K562 (cell line): Measurements from ENCODE around the gene ENPP7. TPM values are rescaled to one million over a fixed set of nuclear protein-coding genes. Genes with fewer than 3 reads are reported as not detected.

Source experiments
- ATAC-seq: fragments of 200-7000 bp; cut with Tn5 transposase; 3 replicates; pipeline ENCODE4 v1.9.1; 2020; ENCODE audit warnings: moderate library complexity
- BruUV-seq: library from RNA; stranded (reverse); fragments of 400-500 nt; replicated peaks from 2 replicates; lab custom pipeline; 2021; lab: Mats Ljungman, UMichigan
- CTCF ChIA-PET: fragments of 300-600 bp; formaldehyde crosslinking; extraction: SDS; loops from one replicate; lab custom pipeline; 2021; ENCODE audit warnings: low intra/inter-chr PET ratio; lab: Yijun Ruan, JAX
- POLR2A ChIA-PET: fragments of 300-600, 350-650 bp; sonication (Branson Sonifier 250); formaldehyde crosslinking; extraction: SDS; loops from one replicate; lab custom pipeline; 2021; ENCODE audit warnings: antibody characterized with exemption, inconsistent platforms; lab: Yijun Ruan, JAX
- DNase-seq, 4 experiments: peaks; one replicate each; pipeline versions ENCODE4 v3.0.0 to v3.0.0-alpha.2; 2011 to 2018; ENCODE audit warnings: low spot score in 3 of 4, mixed read lengths in 3 of 4; ENCODE audit errors: extremely low read depth in 1 of 4
- FAIRE-seq: peaks from 2 replicates; lab custom pipeline; 2011; peaks lifted over from hg19 to GRCh38; lab: Jason Lieb, UNC
- H2AFZ ChIP-seq: 2 replicates; pipeline ENCODE4 v1.6.0; 2011; ENCODE audit warnings: low read depth, low read length, control low read depth, inconsistent platforms
- H3K27ac ChIP-seq: fragments of 200-600 bp; 3 replicates; pipeline ENCODE4 v1.8.0; 2011; ENCODE audit warnings: low read depth, mild to moderate bottlenecking, control low read depth, inconsistent platforms, low read length, moderate library complexity, mixed read lengths; ENCODE audit errors: extremely low read depth
- H3K27me3 ChIP-seq, 2 experiments: fragments of 300-600 bp in 1 of 2; 2 replicates in 1 of 2; 3 replicates in 1 of 2; pipeline versions ENCODE4 v1.6.0 to v1.8.0; 2011; ENCODE audit warnings: inconsistent platforms in 2 of 2, low read length in 2 of 2, mild to moderate bottlenecking in 1 of 2, mixed read lengths in 1 of 2, moderate library complexity in 1 of 2; ENCODE audit not compliant: control insufficient read depth in 2 of 2, insufficient read depth in 2 of 2
- H3K36me3 ChIP-seq: fragments of 300-600 bp; 3 replicates; pipeline ENCODE4 v1.8.0; 2011; ENCODE audit warnings: mild to moderate bottlenecking, low read length, inconsistent platforms; ENCODE audit not compliant: control insufficient read depth, insufficient read depth
- H3K4me1 ChIP-seq, 2 experiments: fragments of 200-600 bp in 1 of 2; replicated peaks in 1 of 2; 2 replicates in 1 of 2; 3 replicates in 1 of 2; pipeline versions ENCODE4 v1.5.1 to v1.8.0; 2011; ENCODE audit warnings: inconsistent platforms in 2 of 2, low read length in 2 of 2, mild to moderate bottlenecking in 1 of 2, mixed read lengths in 1 of 2, moderate library complexity in 1 of 2; ENCODE audit not compliant: control insufficient read depth in 2 of 2, insufficient read depth in 2 of 2
- H3K4me2 ChIP-seq: 2 replicates; pipeline ENCODE4 v1.6.1; 2011; ENCODE audit warnings: low read length, control low read depth, inconsistent platforms, mixed read lengths; ENCODE audit not compliant: insufficient read depth
- H3K4me3 ChIP-seq: fragments of 200-600 bp; sonication (generic), shearing (Covaris generic); 2 replicates; pipeline ENCODE4 v1.5.1; 2016; ENCODE audit warnings: control low read depth, inconsistent platforms
- H3K79me2 ChIP-seq: fragments of 200-600 bp; 3 replicates; pipeline ENCODE4 v1.8.0; 2011; ENCODE audit warnings: low read length, inconsistent platforms; ENCODE audit not compliant: control insufficient read depth, insufficient read depth
- H3K9ac ChIP-seq, 2 experiments: 2 replicates each; pipeline versions ENCODE4 v1.6.0 to v1.6.1; 2011; ENCODE audit warnings: low read depth in 2 of 2, low read length in 2 of 2, control low read depth in 1 of 2, inconsistent platforms in 1 of 2, mild to moderate bottlenecking in 1 of 2, mixed read lengths in 1 of 2; ENCODE audit not compliant: insufficient read depth in 1 of 2
- H3K9me1 ChIP-seq: one replicate; pipeline ENCODE4 v1.6.0; 2011; ENCODE audit warnings: inconsistent platforms, mild to moderate bottlenecking, low read length, moderate library complexity; ENCODE audit not compliant: control insufficient read depth, insufficient read depth
- H3K9me3 ChIP-seq: replicated peaks from 2 replicates; pipeline ENCODE4 v1.5.1; 2011; ENCODE audit warnings: low read depth, low read length, inconsistent platforms; ENCODE audit not compliant: control insufficient read depth, insufficient read depth
- H4K20me1 ChIP-seq: replicated peaks from 2 replicates; pipeline ENCODE4 v1.6.1; 2011; ENCODE audit warnings: low read length, inconsistent platforms, mixed read lengths; ENCODE audit not compliant: control insufficient read depth, insufficient read depth
- ATF3 ChIP-seq, 2 experiments: fragments of 450-650 bp in 1 of 2; sonication (generic) in 1 of 2; formaldehyde crosslinking in 1 of 2; IDR thresholded peaks in 1 of 2; conservative IDR thresholded peaks in 1 of 2; 2 replicates each; pipeline versions ENCODE4 v1.6.1 to v1.8.1; 2016 to 2023; ENCODE audit warnings: mild to moderate bottlenecking in 2 of 2, moderate library complexity in 2 of 2, inconsistent platforms in 1 of 2, missing genetic modification reagents in 1 of 2
- CHD4 ChIP-seq: fragments of 200-600 bp; sonication (generic); IDR thresholded peaks from 3 replicates; pipeline ENCODE4 v1.6.1; 2012; ENCODE audit warnings: low read depth, mild to moderate bottlenecking, mixed read lengths, low read length, inconsistent platforms; ENCODE audit not compliant: insufficient read depth, insufficient replicate concordance, poor library complexity, severe bottlenecking
- KDM1A ChIP-seq, 2 experiments: fragments of 450-650 bp; IDR thresholded peaks; 2 replicates each; pipeline ENCODE4 v1.6.1; 2016; ENCODE audit warnings: mild to moderate bottlenecking in 2 of 2
- NRF1 ChIP-seq, 2 experiments: fragments of 450-650 bp; IDR thresholded peaks in 1 of 2; conservative IDR thresholded peaks in 1 of 2; 2 replicates each; pipeline ENCODE4 v1.6.1; 2014; ENCODE audit warnings: mild to moderate bottlenecking in 2 of 2
- ZNF766 ChIP-seq: fragments of 200-800 bp; sonication (Bioruptor generic); conservative IDR thresholded peaks from 2 replicates; pipeline ENCODE4 v1.6.1; 2016; ENCODE audit warnings: missing genetic modification characterization, missing compliant biosample characterization
- WGBS: fragments of 100-300 bp; shearing (Covaris generic); methylation state at CpG from one replicate; pipeline ENCODE4 v1.1.6; 2016; ENCODE audit warnings: low coverage, mixed read lengths; ENCODE audit not compliant: insufficient coverage; ENCODE audit errors: missing lambda C conversion rate; 5-methylcytosine and 5-hydroxymethylcytosine counted together
- in situ Hi-C: fragments of 300-500 bp; cut with MboI; formaldehyde crosslinking; loops from 4 replicates; pipeline ENCODE4 v1.15.0; 2018; ENCODE audit warnings: inconsistent platforms, mixed read lengths
- intact Hi-C: fragments of 100-400 bp; cut with micrococcal nuclease; formaldehyde crosslinking; loops from 2 replicates; pipeline ENCODE4 v1.14.2; 2022
- polyA plus RNA-seq, 8 experiments: library from polyadenylated mRNA; depleted of rRNA in 4 of 8; stranded (reverse) in 5 of 8; unstranded in 3 of 8; fragments of >200 nt; fragmentation: Nextera tagmentation in 2 of 8; fragmentation: Illumina TruSeq in 1 of 8; extraction: Ambion mirVana in 2 of 8; extraction: Trizol in 1 of 8; gene quantifications; 2 replicates each; pipeline versions ENCODE4 v1.2.1 to v1.2.3, GENCODE V29; 2011 to 2014; ENCODE audit warnings: inconsistent platforms in 1 of 8, missing spikeins in 1 of 8
- total RNA-seq, 7 experiments: library from RNA; depleted of rRNA in 6 of 7; stranded (reverse); fragments of >200 nt in 6 of 7; fragmentation: Illumina TruSeq in 2 of 7; extraction: Trizol in 2 of 7; gene quantifications; 2 replicates each; pipeline versions ENCODE4 v1.2.1 to v1.2.3, GENCODE V29; 2011 to 2021; ENCODE audit warnings: low replicate concordance in 1 of 7

The ENPP7 gene
- total and polyA plus RNA-seq, 9 of the 15 experiments (the other 6 are each of a cell fraction or from before 2014, with no cell fraction given): not detected

- CTCF ChIA-PET: no interaction called here
- in situ Hi-C loops: no loop called here
- H3K4me1 ChIP-seq: peaks cover 0 to 3% of the 10 kb centered on the region in 2 experiments; a peak in 1 of 5 replicates
- FAIRE-seq (no peak), DNase-seq (no peak), ATAC-seq (no peak)
- no peak overlapping the region for H2AFZ ChIP-seq
- H3K27me3 ChIP-seq: peaks cover 49 to 85% of the 10 kb centered on the region in 2 experiments
- no peaks in the 10 kb centered on the region; the same call in none of the 2 replicates for H4K20me1 ChIP-seq
- no peak overlapping the region for H3K4me2 ChIP-seq
- H3K9me1 ChIP-seq: peaks cover 3% of the 10 kb centered on the region
- H3K79me2 ChIP-seq: no peaks in the 10 kb centered on the region
- WGBS: 0% methylated on average over 9 of the region's 9 CpGs
- no peak overlapping the region for H3K27ac ChIP-seq
- no peak overlapping the region for H3K4me3 ChIP-seq
- H3K9me3 ChIP-seq: no peaks in the 10 kb centered on the region
- no TSS peak for BruUV-seq
- intact Hi-C loops: no loop called here
- no peaks in the 10 kb centered on the region for H3K36me3 ChIP-seq
- H3K9ac ChIP-seq: no peak overlapping the region
- POLR2A ChIA-PET: interaction anchor here (0.5 kb wide), 1 partner anchor 80 kb away, joined by 3 read pairs; no protein-coding TSS in a partner anchor
- no peak for TF ChIP-seq NRF1 (conservative IDR thresholded peaks at IDR 0.05 in 1 of 2, IDR thresholded peaks at IDR 0.05 in 1 of 2)
- TF ChIP-seq KDM1A (IDR thresholded peaks at IDR 0.05): peak in 1 of 2 experiments; percentile 19; a peak in 1 of 4 replicates
Observed at GRCh38 chr17:79693419-79693818, 37.3 kb upstream of the ENPP7 start.

DNA sequence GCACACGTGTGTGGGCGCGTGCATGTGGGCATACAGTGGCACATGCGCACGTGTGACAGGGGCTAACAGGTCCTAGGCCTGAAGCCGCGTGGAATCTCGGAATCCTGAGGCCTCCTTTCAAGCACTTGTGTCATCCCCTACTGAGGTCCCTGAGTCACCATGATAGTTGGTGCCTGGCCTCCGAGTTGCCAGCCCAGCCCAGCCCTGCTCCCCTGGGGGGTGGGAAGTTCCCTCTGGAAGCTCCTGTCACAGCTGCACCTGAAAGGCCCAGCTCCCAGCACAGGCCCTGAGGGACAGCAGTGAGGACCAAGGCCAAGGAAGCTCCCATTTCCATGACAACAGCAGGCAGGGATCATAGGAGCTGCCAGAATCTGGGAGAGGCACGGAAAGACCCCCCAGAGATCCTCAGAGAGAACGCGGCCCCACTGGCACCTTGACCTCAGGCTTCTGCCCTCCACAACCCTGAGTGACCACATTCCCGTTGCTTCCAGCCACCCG lies 35.4 kb upstream of the ENPP7 start:
- Histone ChIP-seq H3K4me1 (peaks cover 0 to 7% of the 10 kb centered on the region in 2 experiments; a peak in 2 of 5 replicates), H3K4me3 (no peak overlapping the region), H2AFZ (no peak overlapping the region), H3K27me3 (peaks cover 40 to 79% of the 10 kb centered on the region in 2 experiments; a peak in 4 of 5 replicates), H3K9me3 (no peaks in the 10 kb centered on the region), H3K9me1 (peaks cover 5% of the 10 kb centered on the region), H3K36me3 (no peaks in the 10 kb centered on the region), H3K27ac (no peak overlapping the region)
- CTCF ChIA-PET: no interaction called here
- in situ Hi-C loops (no loop called here), intact Hi-C loops (no loop called here)
- DNase-seq (no peak), ATAC-seq (no peak)
- no TSS peak for BruUV-seq
- TF ChIP-seq CHD4 (no peak), ATF3 (IDR thresholded peaks at IDR 0.05) (no peak), ATF3 (CRISPR knock-in tag; conservative IDR thresholded peaks at IDR 0.05) (no peak), ZNF766 (no peak)
- TF ChIP-seq, all 486 proteins: peak for 0
- Histone ChIP-seq H4K20me1 (no peaks in the 10 kb centered on the region; the same call in none of the 2 replicates), H3K9ac (no peak overlapping the region), H3K4me2 (no peak overlapping the region), H3K79me2 (no peaks in the 10 kb centered on the region)
- WGBS: 0% methylated on average over 12 of the region's 14 CpGs
- FAIRE-seq: no peak
- POLR2A ChIA-PET: interaction anchor here (0.6 kb wide), 1 partner anchor 13 kb away, joined by 3 read pairs; no protein-coding TSS in a partner anchor
